Adrenal gland (tissue), 12 donors: ENCODE data around the gene LCT. TPM values are rescaled to one million over a fixed set of nuclear protein-coding genes. Genes with fewer than 3 reads are reported as not detected.

Experiments
- DNase-seq, 7 donors: peaks; one replicate each; pipeline ENCODE4 v3.0.0-alpha.2; 2019 to 2020
- H3K27ac ChIP-seq, 5 donors: fragments of 200-600 bp; sonication (generic) in 4 of 5; 1 replicate in 3 of 5; 2 replicates in 2 of 5; pipeline versions ENCODE4 v1.5.1 to v1.8.0; 2016 to 2020; ENCODE audit warnings: mild to moderate bottlenecking in 1 of 5
- H3K27me3 ChIP-seq: fragments of 200-600 bp; 2 replicates; pipeline ENCODE4 v1.8.0; 2021
- H3K36me3 ChIP-seq, 2 donors: fragments of 200-600 bp; replicated peaks in 1 of 2; 1 replicate in 1 of 2; 2 replicates in 1 of 2; pipeline versions ENCODE4 v1.5.1 to v1.8.0; 2018 to 2022
- H3K4me1 ChIP-seq, 2 donors: fragments of 200-600 bp; replicated peaks in 1 of 2; 1 replicate in 1 of 2; 2 replicates in 1 of 2; pipeline versions ENCODE4 v1.5.1 to v1.8.0; 2018 to 2021
- H3K4me3 ChIP-seq, 4 donors: fragments of 200-600 bp; sonication (generic) in 3 of 4; one replicate each; pipeline ENCODE4 v1.5.1; 2016 to 2018
- H3K9me3 ChIP-seq, 3 donors: fragments of 200-600 bp; sonication (generic) in 1 of 3; replicated peaks in 1 of 3; 1 replicate in 2 of 3; 2 replicates in 1 of 3; pipeline versions ENCODE4 v1.5.1 to v1.8.0; 2016 to 2021
- POLR2A ChIP-seq, 2 donors: fragments of 450-650 bp; IDR thresholded peaks; one replicate each; pipeline ENCODE4 v1.6.1; 2017; ENCODE audit warnings: antibody characterized with exemption in 2 of 2, mild to moderate bottlenecking in 2 of 2, moderate library complexity in 1 of 2
- WGBS, 4 donors: extraction: QIAGEN DNeasy Blood & Tissue Kit in 2 of 4; methylation state at CpG; one replicate each; pipeline versions ENCODE4 v1.1.5 to v1.1.7; 2013 to 2017; 5-methylcytosine and 5-hydroxymethylcytosine counted together
- intact Hi-C, 2 donors: fragments of 100-400 bp; cut with DNase I; formaldehyde crosslinking; loops; one replicate each; pipeline versions ENCODE4 v1.14.1 to v1.15.0; 2022 to 2023
- polyA plus RNA-seq, 3 donors: library from polyadenylated mRNA; stranded (reverse); fragments of 200-250 nt in 2 of 3; fragments of 350-450 nt in 1 of 3; fragmentation: Illumina TruSeq in 1 of 3; extraction: RNeasy Lipid Tissue Mini Kit (QIAGEN cat#74804) in 1 of 3; gene quantifications; one replicate each; pipeline ENCODE4 v1.2.3, GENCODE V29; 2013 to 2014
- total RNA-seq, 9 donors: library from RNA; depleted of rRNA in 4 of 9; stranded (reverse); fragments of >200 nt in 4 of 9; fragments of 120-200 nt in 1 of 9; fragmentation: NEBNext Ultra II Directional in 1 of 9; extraction: Animal tissue kit (Norgen Biotek cat#: 25700) in 1 of 9; gene quantifications; one replicate each; pipeline versions ENCODE4 v1.1.0 to v1.2.4, GENCODE V29; 2013 to 2023
- TF ChIP-seq, protein P1 (sequence below), 6 experiments: fragments of 450-650 bp in 4 of 6; fragments of 200-600 bp in 2 of 6; sonication (generic) in 1 of 6; IDR thresholded peaks; 1 replicate in 5 of 6; 2 replicates in 1 of 6; pipeline versions ENCODE4 v1.5.1 to v1.8.0; 2016 to 2021; ENCODE audit warnings: antibody characterized with exemption in 6 of 6, mild to moderate bottlenecking in 2 of 6, moderate library complexity in 1 of 6
- donor health status: healthy with polysubstance abuse.
- donor health status: Bipolar disorder and iron deficiency.
- donor health status: DM: yes; HTN: yes; CAD: no.
- donor health status: DM: no; HTN: no; CAD: no.
- donor health status: DM: no; HTN: no; CAD: no.
- donor health status: DM: yes; HTN: yes; CAD: no.

LCT gene
- total and polyA plus RNA-seq, 12 donors = 0.17 to 0.69 TPM; not detected in 10

DNA sequence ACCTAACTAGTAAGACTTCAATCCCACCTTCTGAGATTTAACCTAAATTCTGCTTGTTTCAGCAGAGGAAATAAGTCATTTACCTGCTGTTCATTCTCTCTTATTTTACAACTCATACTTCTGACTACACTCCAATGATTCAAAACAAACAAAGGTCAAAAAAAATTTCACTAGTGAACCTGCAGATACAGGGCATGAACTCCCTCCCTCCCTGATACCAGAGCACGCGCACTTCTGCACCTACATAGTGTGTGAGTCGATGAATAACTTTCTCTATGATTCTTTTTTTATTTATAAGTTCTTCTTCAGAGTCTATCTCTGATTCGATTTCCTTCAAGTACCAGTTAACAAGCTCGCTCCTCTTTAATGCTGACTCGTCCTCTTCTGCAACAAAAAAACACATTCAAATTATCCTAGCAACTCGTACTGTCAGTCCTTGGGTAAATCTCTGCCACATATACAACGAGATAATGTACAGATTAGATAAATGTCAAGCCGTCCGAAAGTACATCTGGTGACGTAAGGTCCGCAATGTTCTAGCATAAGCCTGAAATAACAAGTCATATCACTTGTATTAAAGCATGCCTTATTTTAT is 7.4 kb upstream of the LCT start:
- Histone ChIP-seq H3K4me1 (no peaks in the 10 kb centered on the region), H3K27ac (no peak overlapping the region), H3K27me3 (no peaks in the 10 kb centered on the region), H3K4me3 (no peak overlapping the region), H3K36me3 (no peaks in the 10 kb centered on the region), H3K9me3 (no peaks in the 10 kb centered on the region)
- intact Hi-C loops = no loop called here
- no peak for DNase-seq
- WGBS, 4 donors = 89 to 95% (median 91%) methylated on average over 12 of the region's 12 CpGs
- no peak for TF ChIP-seq POLR2A (IDR thresholded peaks at IDR 0.05)
- TF ChIP-seq, protein P1, sequence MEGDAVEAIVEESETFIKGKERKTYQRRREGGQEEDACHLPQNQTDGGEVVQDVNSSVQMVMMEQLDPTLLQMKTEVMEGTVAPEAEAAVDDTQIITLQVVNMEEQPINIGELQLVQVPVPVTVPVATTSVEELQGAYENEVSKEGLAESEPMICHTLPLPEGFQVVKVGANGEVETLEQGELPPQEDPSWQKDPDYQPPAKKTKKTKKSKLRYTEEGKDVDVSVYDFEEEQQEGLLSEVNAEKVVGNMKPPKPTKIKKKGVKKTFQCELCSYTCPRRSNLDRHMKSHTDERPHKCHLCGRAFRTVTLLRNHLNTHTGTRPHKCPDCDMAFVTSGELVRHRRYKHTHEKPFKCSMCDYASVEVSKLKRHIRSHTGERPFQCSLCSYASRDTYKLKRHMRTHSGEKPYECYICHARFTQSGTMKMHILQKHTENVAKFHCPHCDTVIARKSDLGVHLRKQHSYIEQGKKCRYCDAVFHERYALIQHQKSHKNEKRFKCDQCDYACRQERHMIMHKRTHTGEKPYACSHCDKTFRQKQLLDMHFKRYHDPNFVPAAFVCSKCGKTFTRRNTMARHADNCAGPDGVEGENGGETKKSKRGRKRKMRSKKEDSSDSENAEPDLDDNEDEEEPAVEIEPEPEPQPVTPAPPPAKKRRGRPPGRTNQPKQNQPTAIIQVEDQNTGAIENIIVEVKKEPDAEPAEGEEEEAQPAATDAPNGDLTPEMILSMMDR (IDR thresholded peaks at IDR 0.05) = no peak

DNA sequence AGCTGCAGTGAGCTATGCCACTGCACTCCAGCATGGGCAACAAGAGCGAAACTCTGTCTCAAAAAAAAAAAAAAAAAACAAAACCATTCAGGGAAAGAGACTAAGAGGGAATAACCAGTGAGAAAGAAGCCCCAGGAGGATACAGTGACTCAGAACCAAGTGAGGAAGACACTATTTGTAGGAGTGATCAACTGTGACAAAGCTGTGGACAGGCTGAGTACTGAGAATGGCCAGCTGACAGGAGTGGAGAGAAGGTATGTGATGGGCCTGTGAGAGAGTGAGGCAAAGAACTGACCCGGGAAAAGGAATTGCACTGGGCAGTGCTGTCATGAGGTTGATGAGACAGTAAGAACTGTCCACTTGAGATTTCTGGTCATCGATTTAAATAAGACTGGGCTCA is 6.7 kb upstream of the LCT start:
- no peaks in the 10 kb centered on the region for H3K27me3 ChIP-seq
- H3K4me1 ChIP-seq = no peaks in the 10 kb centered on the region
- no peaks in the 10 kb centered on the region for H3K36me3 ChIP-seq
- DNase-seq = no peak
- intact Hi-C loops = no loop called here
- no peak for TF ChIP-seq POLR2A (IDR thresholded peaks at IDR 0.05)
- TF ChIP-seq, protein P1 (IDR thresholded peaks at IDR 0.05) = no peak
- no peak overlapping the region for H3K27ac ChIP-seq
- no peak overlapping the region for H3K4me3 ChIP-seq
- no peaks in the 10 kb centered on the region for H3K9me3 ChIP-seq
- WGBS, 4 donors = 91 to 96% (median 96%) methylated on average over 3 of the region's 3 CpGs

DNA sequence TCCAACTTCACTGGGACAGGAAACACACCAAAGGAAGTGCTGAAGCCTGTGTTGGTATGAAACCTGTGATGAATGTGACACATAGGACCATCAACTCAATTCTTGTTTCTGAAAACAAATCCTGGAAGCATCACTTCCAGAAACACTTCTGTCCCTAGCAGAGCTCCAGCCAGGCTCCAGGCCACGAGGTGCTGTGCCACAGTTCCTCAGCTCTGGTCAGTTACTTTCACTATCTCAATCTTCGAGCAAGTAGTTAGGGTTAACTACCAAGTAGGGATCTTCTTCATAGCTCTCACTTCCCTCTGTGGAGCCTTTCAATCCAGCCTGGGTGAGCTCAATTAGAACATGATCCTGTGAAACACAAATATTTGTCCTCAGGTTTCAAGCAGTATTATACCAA is 3.6 kb upstream of the LCT start:
- H3K27me3 ChIP-seq = no peaks in the 10 kb centered on the region
- intact Hi-C loops = no loop called here
- H3K9me3 ChIP-seq = no peaks in the 10 kb centered on the region
- peak in 4 of 7 donors; percentile 13 to 56 (median 20) for DNase-seq
- no peaks in the 10 kb centered on the region for H3K4me1 ChIP-seq
- H3K36me3 ChIP-seq = no peaks in the 10 kb centered on the region
- no peak for TF ChIP-seq POLR2A (IDR thresholded peaks at IDR 0.05)
- TF ChIP-seq, protein P1 (IDR thresholded peaks at IDR 0.05) = no peak
- 48 to 76% (median 54%) methylated on average over 2 of the region's 2 CpGs for WGBS, 4 donors
- peak overlapping the region in 1 of 4 donors; percentile 31 for H3K4me3 ChIP-seq
- H3K27ac ChIP-seq = peak overlapping the region in 2 of 5 donors; percentile 39 to 79

DNA sequence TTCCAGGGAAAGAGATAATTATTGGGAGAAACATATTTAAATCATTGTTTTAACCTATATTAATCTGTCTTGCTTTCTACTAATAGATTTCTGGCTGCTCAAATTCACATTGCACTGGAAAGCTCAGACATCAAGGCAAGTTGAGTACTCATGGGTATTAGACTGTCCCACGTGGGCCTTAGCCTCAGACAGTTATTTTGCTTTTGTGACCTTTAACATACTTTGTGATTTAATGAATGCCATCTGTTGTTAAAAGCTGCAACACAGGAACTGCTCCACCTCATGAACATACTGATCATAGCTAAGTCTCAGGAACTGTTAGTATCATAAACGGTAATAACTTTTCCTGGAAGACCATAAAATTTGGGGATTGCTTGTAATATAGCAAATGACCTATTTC is 2.7 kb upstream of the LCT start:
- TF ChIP-seq POLR2A (IDR thresholded peaks at IDR 0.05) = no peak
- TF ChIP-seq, protein P1 (IDR thresholded peaks at IDR 0.05) = no peak
- H3K9me3 ChIP-seq = no peaks in the 10 kb centered on the region
- no peak overlapping the region for H3K27ac ChIP-seq
- H3K4me1 ChIP-seq = no peaks in the 10 kb centered on the region
- no peak overlapping the region for H3K4me3 ChIP-seq
- intact Hi-C loops = no loop called here
- no peaks in the 10 kb centered on the region for H3K36me3 ChIP-seq
- WGBS, 4 donors = 40 to 52% (median 47%) methylated on average over 2 of the region's 2 CpGs
- DNase-seq = peak in 1 of 7 donors; percentile 5
- no peaks in the 10 kb centered on the region for H3K27me3 ChIP-seq
